Measurements from ENCODE around the gene PDZD4.

PDZD4 gene

GRCh38 chrX:153866302-153867019 is 36.1 kb upstream of the PDZD4 start:
- DNase-seq: no peak

GRCh38 chrX:153865685-153866084 is 35.3 kb upstream of the PDZD4 start:
- no peak for DNase-seq

GRCh38 chrX:153865321-153865580 is 34.9 kb upstream of the PDZD4 start:
- no peak for DNase-seq

GRCh38 chrX:153864561-153865320 is 34.4 kb upstream of the PDZD4 start:
- DNase-seq: no peak

GRCh38 chrX:153864101-153864500 is 33.8 kb upstream of the PDZD4 start:
- no peak for DNase-seq

- no peak for DNase-seq
These were observed 33.1 kb upstream of the PDZD4 start for GRCh38 chrX:153863251-153863991.

- no peak for DNase-seq
These were observed 32.3 kb upstream of the PDZD4 start for GRCh38 chrX:153862369-153863250.

- DNase-seq: no peak
These were observed 31.5 kb upstream of the PDZD4 start for GRCh38 chrX:153861733-153862310.

- no peak for DNase-seq
These were observed 30.8 kb upstream of the PDZD4 start for GRCh38 chrX:153861151-153861550.

GRCh38 chrX:153857348-153857903 is 27.1 kb upstream of the PDZD4 start:
- DNase-seq: no peak

- DNase-seq: no peak
These were observed 24.4 kb upstream of the PDZD4 start for GRCh38 chrX:153854702-153855101.

- no peak for DNase-seq
These were observed 23.5 kb upstream of the PDZD4 start for GRCh38 chrX:153853902-153854267.

GRCh38 chrX:153853180-153853901 is 23.0 kb upstream of the PDZD4 start:
- no peak for DNase-seq

GRCh38 chrX:153851981-153852380 is 21.6 kb upstream of the PDZD4 start:
- no peak for DNase-seq

- DNase-seq: no peak
These were observed 18.0 kb upstream of the PDZD4 start for GRCh38 chrX:153848325-153848724.

GRCh38 chrX:153845842-153846241 is 15.5 kb upstream of the PDZD4 start:
- no peak for DNase-seq

- no peak for DNase-seq
These were observed 14.9 kb upstream of the PDZD4 start for GRCh38 chrX:153845195-153845594.

- DNase-seq: no peak
These were observed 14.3 kb upstream of the PDZD4 start for GRCh38 chrX:153844509-153845082.

- no peak for DNase-seq
These were observed 6.6 kb upstream of the PDZD4 start for GRCh38 chrX:153836921-153837320.

- no peak for DNase-seq
These were observed 2.4 kb upstream of the PDZD4 start for GRCh38 chrX:153832728-153833127.

- no peak for DNase-seq
These were observed 1.2 kb upstream of the PDZD4 start for GRCh38 chrX:153831429-153832150.

All from stimulated activated CD4-positive, alpha-beta T cell treated with anti-CD3 and anti-CD28 coated beads, Interleukin-4, amount 100 ng/mL, for 1 hour (primary cell).